NCI-H774 (cell line): ENCODE measurements around the gene FUS.
A peak's percentile ranks its signal among the peaks of the same experiment; 100 is the strongest.
"Not testable (repeated sequence)": the region's sequence is repeated elsewhere in the genome, so short reads cannot be mapped to it uniquely, and the experiment has no call there.

Source experiments
- DNase-seq: peaks from one replicate; lab custom pipeline; 2025; lab: John Stamatoyannopoulos, UW

The FUS gene

GRCh38 chr16:31143694-31144148, 36.2 kb upstream of the FUS start:
- DNase-seq, result no peak

GRCh38 chr16:31144418-31144817, 35.5 kb upstream of the FUS start:
- not testable (repeated sequence) for DNase-seq

GRCh38 chr16:31145398-31145990, 34.4 kb upstream of the FUS start:
- DNase-seq, result no peak

- no peak for DNase-seq
These were observed 32.4 kb upstream of the FUS start for GRCh38 chr16:31147574-31147973.

- peak; percentile 24 for DNase-seq
These were observed 31.6 kb upstream of the FUS start for GRCh38 chr16:31148281-31148728.

GRCh38 chr16:31148896-31149295, 31.0 kb upstream of the FUS start:
- no peak for DNase-seq

GRCh38 chr16:31149332-31149731, 30.6 kb upstream of the FUS start:
- no peak for DNase-seq

- no peak for DNase-seq
These were observed 29.7 kb upstream of the FUS start, which contains the start of gene PRSS36 for GRCh38 chr16:31149894-31150890. Gene PRSS36, minus strand, starts transcription at chr16:31150066. Its CDS starts 31 bp downstream, at chr16:31150035.

GRCh38 chr16:31150976-31151375, 29.0 kb upstream of the FUS start:
- DNase-seq, result not testable (repeated sequence)

GRCh38 chr16:31157136-31157535, 22.8 kb upstream of the FUS start:
- DNase-seq, result no peak

GRCh38 chr16:31167315-31167714, 12.6 kb upstream of the FUS start:
- no peak for DNase-seq

GRCh38 chr16:31168848-31169247, 11.1 kb upstream of the FUS start:
- DNase-seq, result no peak

GRCh38 chr16:31170048-31170447, 9.9 kb upstream of the FUS start:
- peak; percentile 50 for DNase-seq

GRCh38 chr16:31177136-31177535, 2.8 kb upstream of the FUS start:
- DNase-seq, result no peak

- DNase-seq, result no peak
These were observed 656 bp upstream of the FUS start for GRCh38 chr16:31179219-31179746.

- DNase-seq, result no peak
These were observed 1.3 kb downstream of the FUS start for GRCh38 chr16:31181102-31181830.

GRCh38 chr16:31182391-31182790, 2.5 kb downstream of the FUS start:
- DNase-seq, result no peak

GRCh38 chr16:31183432-31184428, 3.8 kb downstream of the FUS start:
- no peak for DNase-seq

GRCh38 chr16:31184888-31185287, 4.9 kb downstream of the FUS start:
- no peak for DNase-seq

- no peak for DNase-seq
These were observed 5.4 kb downstream of the FUS start for GRCh38 chr16:31185339-31185738.

GRCh38 chr16:31186176-31186575, 6.2 kb downstream of the FUS start:
- no peak for DNase-seq
